Stimulated activated CD4-positive, alpha-beta T cell treated with anti-CD3 and anti-CD28 coated beads, TNF-alpha, amount 100 ng/mL, for 1 hour (primary cell): ENCODE results near the gene MICAL2.

Source experiments
- DNase-seq, 3 donors: peaks; one replicate each; pipeline ENCODE4 v3.0.0-alpha.2; 2020; ENCODE audit warnings: low read depth in 3 of 3, low spot score in 1 of 3

MICAL2 gene

GRCh38 chr11:12166299-12167060 is 56.1 kb downstream of the MICAL2 start:
- DNase-seq = no peak

- no peak for DNase-seq
These were observed 56.9 kb downstream of the MICAL2 start for GRCh38 chr11:12167061-12168000.

DNA sequence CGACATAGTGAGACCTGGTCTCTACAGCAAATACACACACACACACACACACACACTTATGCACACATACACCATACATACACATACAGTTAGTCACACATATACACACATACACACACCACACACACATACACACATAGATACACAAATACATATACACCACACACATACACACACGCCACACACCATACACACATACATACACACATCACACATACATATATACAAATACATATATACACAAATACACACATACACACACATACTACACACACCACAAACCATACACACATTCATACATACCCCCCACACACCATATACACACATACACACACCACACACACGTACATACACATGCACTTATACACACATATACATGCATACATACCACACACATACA is 57.7 kb downstream of the MICAL2 start:
- DNase-seq = no peak

DNA sequence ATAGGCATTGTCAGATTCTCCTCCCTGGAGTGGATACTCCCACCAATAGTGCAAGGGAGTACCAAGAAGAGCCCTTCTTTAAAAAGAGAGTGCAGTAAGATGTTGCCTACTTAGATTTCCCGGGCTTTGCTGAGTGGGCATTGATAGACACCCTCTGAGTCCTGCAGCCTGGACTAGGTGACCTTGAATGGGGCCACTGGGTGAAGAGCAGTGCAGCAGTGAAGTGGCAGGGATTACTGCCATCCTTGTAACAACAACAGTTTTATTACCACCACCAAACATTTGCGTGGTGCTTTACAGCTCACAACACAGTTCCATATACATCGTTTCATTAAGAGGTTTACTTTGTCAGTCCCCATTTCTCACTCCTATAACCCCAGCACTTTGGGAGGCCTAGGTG is 59.4 kb downstream of the MICAL2 start:
- no peak for DNase-seq

GRCh38 chr11:12170501-12170900 is 60.1 kb downstream of the MICAL2 start:
- DNase-seq = no peak

GRCh38 chr11:12170984-12171383 is 60.6 kb downstream of the MICAL2 start:
- no peak for DNase-seq

- no peak for DNase-seq
These were observed 61.5 kb downstream of the MICAL2 start for GRCh38 chr11:12171921-12172320.

DNA sequence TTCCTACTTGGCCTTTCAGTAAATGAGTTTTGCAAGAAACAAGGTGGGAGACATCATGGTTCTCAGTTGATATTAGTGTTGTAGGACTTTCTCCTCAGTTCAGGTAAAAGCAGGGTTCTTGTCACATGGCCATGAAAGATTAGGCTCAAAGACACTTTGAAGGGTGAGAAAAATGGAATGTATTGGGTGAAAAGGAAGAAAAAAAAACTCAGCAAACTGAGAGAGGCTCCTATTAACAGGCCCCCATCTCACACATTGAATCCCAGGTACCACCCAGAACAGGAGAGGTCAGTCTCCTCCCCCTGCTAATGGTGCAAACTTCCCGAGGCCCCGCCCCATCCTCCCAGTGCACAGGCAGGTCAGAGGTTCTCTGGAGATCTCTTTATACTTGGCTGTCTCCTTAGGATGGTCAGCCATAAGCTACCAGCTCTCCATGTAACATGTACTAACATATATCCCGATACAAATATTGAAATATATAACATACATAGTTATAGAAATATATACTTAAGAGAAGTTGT is 62.2 kb downstream of the MICAL2 start:
- no peak for DNase-seq

DNA sequence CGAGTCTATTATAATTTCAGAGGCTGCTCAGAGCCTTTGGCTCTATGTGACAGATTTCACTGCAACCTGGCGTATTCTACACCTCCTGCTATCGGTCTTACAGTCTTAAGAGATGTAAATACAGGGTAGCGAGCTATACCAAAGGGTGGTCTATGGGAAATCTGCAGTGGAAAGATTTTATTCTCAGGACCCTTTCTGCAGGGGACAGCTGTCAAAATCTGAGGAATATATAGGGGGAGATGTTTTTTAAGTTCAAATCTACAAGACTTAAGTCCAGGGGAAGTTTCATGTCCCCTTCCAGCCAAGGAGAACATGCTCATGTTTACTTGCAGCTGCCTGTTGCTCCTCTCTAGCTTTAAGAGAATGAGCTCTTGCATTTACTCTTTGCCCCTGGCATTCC is 62.7 kb downstream of the MICAL2 start:
- no peak for DNase-seq

DNA sequence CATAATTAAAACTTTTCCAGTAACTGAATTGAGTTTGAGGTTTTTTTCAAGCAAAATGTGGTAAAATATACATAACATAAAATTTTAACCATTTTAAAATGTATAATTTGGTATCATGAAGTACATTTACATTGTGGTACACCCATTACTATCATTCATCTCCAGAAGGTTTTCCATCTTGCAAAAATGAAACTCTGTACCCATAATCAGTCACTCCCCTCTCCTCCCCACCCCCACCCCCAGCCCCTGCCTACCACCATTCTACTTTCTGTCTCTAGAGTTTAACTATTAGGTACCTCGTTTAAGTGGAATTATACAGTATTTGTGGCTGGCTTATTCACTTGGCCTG is 63.7 kb downstream of the MICAL2 start:
- DNase-seq = no peak

DNA sequence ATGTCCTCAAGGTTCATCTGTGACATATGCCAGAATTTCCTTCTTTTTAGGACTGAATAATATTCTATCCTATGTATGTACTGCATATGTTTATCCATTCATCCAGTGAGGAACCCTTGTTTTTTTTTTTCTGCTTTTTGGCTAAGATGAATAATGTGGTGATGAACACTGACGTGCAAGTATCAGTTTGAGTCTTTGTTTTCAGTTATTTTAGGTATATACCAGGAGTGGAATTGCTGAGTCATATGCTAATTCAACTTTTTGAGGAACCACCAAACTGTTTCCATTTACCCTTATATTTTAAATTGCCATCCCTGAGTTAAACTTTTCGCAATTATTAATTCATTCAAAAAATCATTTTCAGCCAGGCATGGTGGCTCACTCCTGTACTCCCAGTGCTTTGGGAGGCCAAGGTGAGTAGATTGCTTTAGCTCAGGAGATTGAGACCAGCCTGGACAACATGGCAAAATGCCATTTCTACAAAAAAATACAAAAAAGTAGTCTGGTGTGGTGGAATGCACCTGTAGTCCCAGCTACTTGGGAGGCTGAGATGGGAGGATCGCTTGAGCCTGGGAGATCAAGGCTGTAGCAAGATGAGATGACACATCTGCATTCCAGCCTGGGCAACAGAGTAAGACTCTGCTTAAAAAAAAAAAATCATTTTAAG is 64.2 kb downstream of the MICAL2 start:
- no peak for DNase-seq

DNA sequence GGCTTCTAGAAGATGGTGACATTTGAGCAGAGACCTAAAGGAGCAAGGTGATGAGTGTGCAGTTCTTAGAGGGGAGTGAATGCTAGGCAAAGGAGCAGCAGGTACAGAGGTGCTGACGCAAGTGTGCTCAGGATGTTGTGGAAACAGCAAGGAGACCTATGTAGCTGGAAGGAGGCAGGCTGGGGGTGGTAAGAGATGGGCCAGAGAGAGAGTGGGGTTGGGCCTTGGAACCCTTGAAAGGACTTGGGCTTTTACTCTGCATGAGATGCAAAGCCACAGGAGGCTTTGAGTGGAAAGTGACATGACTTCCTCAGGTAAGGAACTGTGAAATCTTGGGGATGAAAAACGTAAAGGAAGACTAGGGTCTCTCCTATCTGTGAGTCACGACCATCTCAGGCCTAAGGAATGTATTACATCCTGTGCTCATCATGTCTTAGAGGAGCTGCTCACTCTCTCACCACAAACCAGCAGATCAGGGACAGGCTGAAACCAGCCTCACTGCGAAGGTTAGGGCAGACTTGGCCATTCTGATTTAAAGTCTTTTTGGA is 65.4 kb downstream of the MICAL2 start:
- DNase-seq = no peak

DNA sequence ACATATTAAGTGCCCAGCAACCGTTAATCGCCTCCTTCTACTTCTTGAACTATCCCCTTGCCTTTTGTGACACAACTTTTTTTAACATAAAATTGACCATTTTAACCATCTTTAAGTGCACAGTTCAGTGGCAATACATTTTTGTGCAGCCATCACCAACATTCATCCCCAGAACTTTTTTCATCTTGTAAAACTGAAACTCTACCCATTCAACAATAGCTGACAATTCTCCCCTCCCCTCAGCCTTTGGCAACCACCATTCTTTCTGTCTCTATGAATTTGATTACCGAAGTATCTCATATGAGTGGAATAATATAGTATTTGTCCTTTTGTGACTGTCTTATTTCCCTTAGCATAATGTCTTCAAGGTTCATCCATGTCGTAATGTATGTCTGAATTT is 66.0 kb downstream of the MICAL2 start:
- DNase-seq = no peak

DNA sequence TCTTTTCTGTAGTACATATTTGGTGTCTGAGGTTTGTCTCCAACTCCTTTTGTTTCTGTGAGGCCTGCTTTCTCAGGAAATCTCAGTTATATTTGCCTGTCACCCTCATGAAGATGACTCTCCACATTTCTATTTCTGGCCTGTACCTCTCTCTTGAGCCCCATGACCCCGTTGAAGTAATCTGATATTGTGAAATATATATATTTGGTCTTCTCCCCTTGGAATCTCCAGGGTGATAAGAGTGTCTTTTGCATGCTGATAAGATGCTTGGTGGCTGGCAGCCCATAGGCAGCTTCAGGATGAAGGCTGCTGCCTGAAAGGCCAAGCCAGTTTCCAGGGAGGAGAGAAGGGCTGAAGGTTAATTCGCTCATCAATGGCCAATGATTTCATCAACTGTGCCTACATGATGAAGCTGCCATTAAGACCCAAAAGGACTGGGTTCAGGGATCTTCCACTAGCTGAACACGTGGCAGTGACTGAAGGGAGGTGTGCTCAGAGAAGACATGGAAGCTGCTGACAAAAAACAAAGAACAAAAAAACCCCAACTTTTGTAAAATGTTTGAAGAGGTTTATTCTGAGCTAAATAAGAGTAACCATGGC is 67.4 kb downstream of the MICAL2 start:
- no peak for DNase-seq

DNA sequence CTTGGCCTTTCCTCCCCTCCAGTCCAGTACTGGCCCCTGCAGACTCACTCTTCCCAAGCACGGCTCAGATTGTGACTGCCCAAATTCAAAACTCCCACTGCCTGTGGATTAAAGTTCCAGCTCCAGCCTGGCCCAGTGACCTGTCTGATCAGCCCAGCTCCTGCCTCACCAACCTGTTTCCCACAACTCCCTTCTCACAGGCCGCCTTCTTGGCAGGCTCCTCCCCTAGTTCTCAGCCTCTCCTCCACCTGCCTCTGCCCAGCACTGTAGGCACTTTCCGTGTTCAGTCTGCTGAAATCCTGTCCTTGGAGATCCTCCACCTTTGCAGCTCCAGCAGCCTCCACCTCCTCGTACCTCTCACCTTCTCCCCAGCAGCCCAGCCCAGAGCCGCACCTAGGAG is 68.6 kb downstream of the MICAL2 start:
- no peak for DNase-seq

GRCh38 chr11:12179531-12179930 is 69.1 kb downstream of the MICAL2 start:
- DNase-seq = no peak

GRCh38 chr11:12180257-12181205 is 70.1 kb downstream of the MICAL2 start:
- no peak for DNase-seq

- DNase-seq = no peak
These were observed 71.9 kb downstream of the MICAL2 start for GRCh38 chr11:12182302-12182675.

GRCh38 chr11:12182676-12183541 is 72.5 kb downstream of the MICAL2 start:
- DNase-seq = no peak
